ENCODE data around the gene EYA4. TPM values are rescaled to one million over a fixed set of nuclear protein-coding genes. Genes with fewer than 3 reads are reported as not detected.

EYA4 gene
- 0.60 TPM in 1 of 2 replicates, not detected in the other for total RNA-seq

DNA sequence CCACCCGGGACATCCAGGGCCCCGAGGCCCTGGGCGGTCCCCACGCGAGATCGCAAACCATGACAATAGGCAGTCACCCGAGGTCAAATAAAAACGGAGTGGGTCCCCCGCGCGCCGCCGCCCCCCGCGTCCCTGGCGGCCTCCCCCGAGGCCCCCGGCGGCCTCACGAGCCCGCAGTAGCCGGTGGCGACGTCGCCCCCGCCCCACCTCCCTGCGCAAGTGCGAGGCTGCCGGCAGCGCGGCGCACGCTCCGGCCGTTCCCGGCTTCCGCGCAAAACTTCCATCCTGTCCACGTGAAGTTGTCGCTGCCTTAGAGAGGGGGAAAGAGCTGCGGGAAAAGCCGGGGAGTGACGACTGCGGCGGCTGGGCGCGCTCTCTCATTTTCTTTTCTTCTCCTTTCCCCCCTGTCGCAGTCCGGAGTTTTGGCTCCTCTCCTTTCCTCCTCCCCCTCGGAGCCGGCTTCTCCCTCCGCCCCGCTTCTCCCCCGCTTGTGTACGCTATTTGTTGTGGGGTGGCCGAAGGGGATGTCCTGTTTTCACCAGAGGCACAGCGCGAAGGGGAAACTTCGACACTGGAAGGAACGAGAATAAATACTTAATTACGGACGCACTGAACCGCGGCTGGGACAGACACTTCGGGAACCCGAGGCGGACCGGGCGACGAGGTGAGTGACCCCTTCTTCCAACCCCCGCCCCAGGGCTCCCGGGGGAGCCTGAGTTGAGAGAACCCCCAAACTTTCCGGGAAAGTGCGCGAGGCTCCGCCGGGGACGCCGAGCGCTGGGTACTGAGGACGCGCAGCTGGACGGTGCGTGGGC lies at the start of gene EYA4:
EYA4 (plus strand) TSS at position 272 of the 815 bp plus-strand sequence. CDS start 33,424 bp downstream, outside the sequence.

Data from pericardium fibroblast (primary cell).